Activated naive CD4-positive, alpha-beta T cell treated with anti-CD3 and anti-CD28 coated beads, Interleukin-2, amount 50 U/mL, for 72 hours (primary cell): ENCODE results near the gene NPTXR. TPM values are rescaled to one million over a fixed set of nuclear protein-coding genes. Genes with fewer than 3 reads are reported as not detected.
A peak's percentile ranks its signal among the peaks of the same experiment; 100 is the strongest.

Experiments
- ATAC-seq, 2 donors: fragments of 150-1000 bp; cut with Tn5 transposase; 2 replicates each; pipeline ENCODE4 v1.10.0; 2021; ENCODE audit warnings: mild to moderate bottlenecking in 2 of 2, moderate library complexity in 2 of 2
- DNase-seq, 2 donors: peaks; one replicate each; pipeline ENCODE4 v3.0.0; 2021 to 2022; ENCODE audit warnings: low spot score in 2 of 2
- H3K27ac Mint-ChIP-seq, 2 donors: one replicate each; pipeline ENCODE4 v1.8.0; 2022; ENCODE audit warnings: mild to moderate bottlenecking in 2 of 2, mixed read lengths in 2 of 2
- H3K36me3 Mint-ChIP-seq, 2 donors: one replicate each; pipeline ENCODE4 v1.8.0; 2022; ENCODE audit warnings: mixed read lengths in 2 of 2
- H3K9me3 Mint-ChIP-seq, 2 donors: one replicate each; pipeline ENCODE4 v1.8.0; 2022; ENCODE audit warnings: mixed read lengths in 2 of 2
- total RNA-seq, 2 donors: library from RNA; stranded (reverse); gene quantifications; one replicate each; pipeline ENCODE4 v1.2.3, GENCODE V29; 2022

The NPTXR gene
- total RNA-seq, 2 donors from 2014 or later: 0.75 to 1.1 TPM

DNA sequence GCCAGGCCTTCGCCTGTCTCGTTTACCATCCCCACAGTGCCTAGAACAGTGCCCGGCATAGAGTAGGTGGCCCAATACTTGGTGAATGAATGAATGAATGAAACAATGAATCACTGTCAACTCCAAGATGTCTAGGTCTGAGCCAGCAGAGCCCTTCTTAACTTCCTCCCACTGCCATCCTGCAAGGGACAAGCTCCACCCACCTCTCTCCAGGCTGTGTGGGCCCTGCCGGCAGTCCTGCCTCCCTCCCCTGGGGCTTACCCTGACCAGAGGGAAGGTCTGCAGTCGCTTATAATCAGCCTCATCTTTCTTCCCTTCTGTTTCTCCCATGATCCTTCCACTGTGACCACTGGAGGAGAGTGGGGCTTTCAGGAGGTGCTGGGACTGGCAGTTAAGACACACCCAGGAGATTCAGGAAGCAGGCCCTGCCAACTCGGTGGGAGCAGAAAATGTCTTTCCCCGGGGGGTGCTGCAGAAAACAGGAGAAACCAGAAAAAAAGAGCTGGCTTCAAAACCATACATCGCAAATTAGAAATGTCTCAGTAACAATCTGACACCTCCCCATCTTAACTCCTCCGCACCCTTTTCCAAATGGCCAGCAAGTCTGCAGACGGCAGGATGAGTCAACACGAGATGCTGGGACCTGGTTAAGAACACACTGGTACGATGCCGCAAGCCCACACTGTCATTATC is 61.3 kb downstream of the NPTXR start:
- H3K9me3 Mint-ChIP-seq: no peaks in the 10 kb centered on the region
- peak overlapping the region; percentile 13 to 69 for H3K27ac Mint-ChIP-seq
- ATAC-seq (peak in 1 of 2 donors; percentile 50), DNase-seq (no peak)
- H3K36me3 Mint-ChIP-seq: no peaks in the 10 kb centered on the region

DNA sequence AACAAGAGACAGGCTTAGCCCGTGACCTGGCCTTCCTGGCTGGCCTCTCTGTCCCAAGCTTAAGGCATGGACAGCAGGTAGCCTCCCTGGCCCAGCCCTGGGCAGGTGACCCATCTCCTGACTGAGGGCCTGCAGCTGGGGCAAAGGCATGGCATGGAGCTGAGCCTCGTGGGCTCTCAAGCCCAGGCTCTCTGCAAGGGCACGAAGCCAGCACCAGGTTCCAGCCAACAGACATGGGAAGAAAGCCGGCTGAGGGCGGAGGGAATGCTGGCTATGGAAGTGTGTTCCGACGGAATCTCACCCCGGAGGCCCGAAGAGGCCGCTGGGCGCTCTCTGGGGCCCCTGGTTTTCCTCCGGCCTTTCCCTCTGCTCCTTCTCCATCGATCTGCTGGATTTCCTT is 62.8 kb downstream of the NPTXR start:
- H3K36me3 Mint-ChIP-seq: no peaks in the 10 kb centered on the region
- DNase-seq (no peak), ATAC-seq (no peak)
- no peaks in the 10 kb centered on the region for H3K9me3 Mint-ChIP-seq
- H3K27ac Mint-ChIP-seq: no peak overlapping the region

GRCh38 chr22:38777087-38777671 is 66.6 kb downstream of the NPTXR start:
- DNase-seq: no peak
- H3K9me3 Mint-ChIP-seq: no peaks in the 10 kb centered on the region

GRCh38 chr22:38776086-38776485 is 67.7 kb downstream of the NPTXR start:
- Mint-ChIP-seq H3K36me3 (no peaks in the 10 kb centered on the region), H3K27ac (peak overlapping the region in 1 of 2 donors; percentile 22), H3K9me3 (no peaks in the 10 kb centered on the region)
- DNase-seq (no peak), ATAC-seq (no peak)

More at GRCh38 chr22:38777087-38777671, 66.6 kb downstream of the NPTXR start:
- peak overlapping the region; percentile 24 to 65 for H3K27ac Mint-ChIP-seq
- no peak for ATAC-seq
- no peaks in the 10 kb centered on the region for H3K36me3 Mint-ChIP-seq

DNA sequence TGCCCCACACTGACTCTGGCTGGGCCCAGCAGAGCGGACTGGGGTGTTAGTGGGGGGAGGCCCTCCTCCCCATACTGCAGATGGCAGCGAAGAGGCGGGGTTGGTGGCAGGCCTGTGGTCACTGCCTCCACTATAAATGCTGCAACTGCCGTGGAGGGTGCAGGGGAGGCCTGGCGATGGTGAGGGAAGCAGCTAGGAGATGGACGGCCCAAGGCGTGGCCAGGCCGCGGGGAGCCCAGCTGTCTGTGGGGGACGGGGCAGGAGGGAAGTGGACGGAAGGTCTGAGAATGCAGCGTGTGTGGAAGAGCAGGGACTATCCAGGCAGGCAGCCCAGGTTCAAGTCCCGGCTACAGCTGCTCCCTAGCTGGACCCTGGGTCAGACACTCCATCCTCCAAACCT is 68.2 kb downstream of the NPTXR start:
- no peak for ATAC-seq
- no peaks in the 10 kb centered on the region for H3K36me3 Mint-ChIP-seq
- no peak for DNase-seq
- no peaks in the 10 kb centered on the region for H3K9me3 Mint-ChIP-seq
- peak overlapping the region; percentile 22 to 64 for H3K27ac Mint-ChIP-seq

GRCh38 chr22:38774496-38775166 is 69.2 kb downstream of the NPTXR start:
- no peaks in the 10 kb centered on the region for H3K9me3 Mint-ChIP-seq
- ATAC-seq (no peak), DNase-seq (no peak)

DNA sequence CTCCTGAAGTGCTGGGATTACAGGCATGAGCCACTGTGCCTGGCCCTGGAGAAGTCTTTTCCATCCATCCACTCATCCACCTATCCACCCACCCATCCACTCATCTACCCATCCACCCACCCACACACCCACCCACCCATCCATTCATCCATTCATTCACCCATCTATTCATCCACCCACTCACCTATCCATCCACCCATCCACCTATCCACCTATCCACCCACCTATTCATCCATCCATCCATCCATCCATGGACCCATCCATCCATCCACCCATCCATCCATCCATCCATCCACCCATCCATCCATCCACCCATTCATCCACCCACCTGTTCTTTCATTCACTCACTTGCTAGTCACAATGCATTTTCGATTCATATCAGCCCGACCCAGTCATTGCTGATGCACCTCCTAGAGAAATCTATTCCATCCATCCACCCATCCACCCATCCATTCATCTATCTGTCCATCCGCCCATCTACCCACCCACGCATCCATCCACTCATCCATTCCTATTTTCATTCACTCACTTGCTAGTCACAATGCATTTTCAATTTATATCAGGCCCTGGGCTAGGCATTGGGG is 70.4 kb downstream of the NPTXR start:
- Mint-ChIP-seq H3K9me3 (no peaks in the 10 kb centered on the region), H3K27ac (no peak overlapping the region), H3K36me3 (no peaks in the 10 kb centered on the region)
- ATAC-seq (no peak), DNase-seq (no peak)

More at GRCh38 chr22:38774496-38775166, 69.2 kb downstream of the NPTXR start:
- Mint-ChIP-seq H3K36me3 (no peaks in the 10 kb centered on the region), H3K27ac (peak overlapping the region in 1 of 2 donors; percentile 64)

GRCh38 chr22:38772623-38772873 is 71.3 kb downstream of the NPTXR start:
- ATAC-seq (no peak), DNase-seq (no peak)
- Mint-ChIP-seq H3K9me3 (no peaks in the 10 kb centered on the region), H3K27ac (no peak overlapping the region), H3K36me3 (no peaks in the 10 kb centered on the region)

DNA sequence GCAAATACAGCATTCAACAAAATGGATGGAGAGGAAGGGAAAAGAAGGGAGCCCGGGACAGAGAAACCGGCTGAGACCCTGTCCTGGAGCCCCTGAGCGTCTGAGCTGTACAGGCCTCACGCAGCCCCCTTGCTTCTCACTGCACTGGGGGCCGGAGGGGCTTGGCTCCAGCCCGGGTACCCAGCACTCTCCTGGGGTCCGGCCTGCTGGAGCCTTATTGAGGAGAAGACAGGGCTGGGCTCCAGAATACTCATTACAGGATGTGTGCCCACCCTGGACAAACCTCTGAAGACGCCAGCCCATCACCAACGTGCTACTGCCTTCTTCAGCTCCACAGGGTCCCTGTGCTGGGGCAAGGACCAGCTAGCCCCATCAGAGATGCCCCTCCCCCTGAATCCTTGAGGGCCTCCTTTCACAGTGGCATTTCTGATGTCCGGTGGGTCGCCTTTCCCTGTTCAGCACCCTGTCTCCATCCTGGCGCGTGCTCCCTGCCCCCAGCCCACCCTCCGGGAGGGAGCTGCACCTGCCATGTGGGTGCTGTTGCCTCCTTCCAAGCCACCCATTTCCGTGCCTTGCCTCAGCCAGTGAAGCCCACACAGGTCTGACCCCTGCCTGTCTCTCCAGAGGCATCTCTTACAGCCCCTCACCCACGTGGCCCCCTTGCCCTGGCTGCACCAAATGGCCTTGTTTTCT is 73.4 kb downstream of the NPTXR start:
- Mint-ChIP-seq H3K9me3 (no peaks in the 10 kb centered on the region), H3K36me3 (no peaks in the 10 kb centered on the region), H3K27ac (no peak overlapping the region)
- DNase-seq: no peak
- no peak for ATAC-seq

Other genes starting within 250 kb of the NPTXR start
- gene FAM227A, start 187.6 kb downstream of the NPTXR start, total RNA-seq: 1 to 10 TPM in 1 of 2 donors, under 1 TPM in 1; 0.37 to 1.2 TPM
- gene CBY1, start 187.4 kb downstream of the NPTXR start, total RNA-seq: 10 to 100 TPM in 1 of 2 donors, 1 to 10 TPM in 1; 5.7 to 19.0 TPM
- 100 to 1,000 TPM; 116 to 120 TPM for gene TOMM22, start 162.1 kb downstream of the NPTXR start, total RNA-seq
- gene JOSD1, start 143.1 kb downstream of the NPTXR start, total RNA-seq: 10 to 100 TPM; 70.0 to 79.0 TPM
- gene GTPBP1, start 138.1 kb downstream of the NPTXR start, total RNA-seq: 100 to 1,000 TPM; 109 to 142 TPM
- 100 to 1,000 TPM; 142 to 241 TPM for gene SUN2, start 88.0 kb downstream of the NPTXR start, total RNA-seq
- 1 to 10 TPM; 5.2 to 7.8 TPM for gene DNAL4, start 49.9 kb downstream of the NPTXR start, total RNA-seq
- gene CBX6, start 28.2 kb upstream of the NPTXR start, total RNA-seq: 10 to 100 TPM; 46.9 to 92.6 TPM
- gene APOBEC3A, start 113.6 kb upstream of the NPTXR start, total RNA-seq: not detected
- gene APOBEC3B, start 138.3 kb upstream of the NPTXR start, total RNA-seq: 1 to 10 TPM; 6.4 to 9.6 TPM
- 100 to 1,000 TPM in 1 of 2 donors, 10 to 100 TPM in 1; 71.0 to 114 TPM for gene APOBEC3C, start 170.2 kb upstream of the NPTXR start, total RNA-seq
- 10 to 100 TPM; 16.0 to 27.2 TPM for gene APOBEC3D, start 177.1 kb upstream of the NPTXR start, total RNA-seq
- gene APOBEC3F, start 196.8 kb upstream of the NPTXR start, total RNA-seq: 10 to 100 TPM; 15.8 to 25.8 TPM
- 10 to 100 TPM; 29.1 to 48.3 TPM for gene APOBEC3G, start 233.2 kb upstream of the NPTXR start, total RNA-seq